GM12878 (cell line): ENCODE measurements around the gene CRBN. TPM values are rescaled to one million over a fixed set of nuclear protein-coding genes. Genes with fewer than 3 reads are reported as not detected.

Source experiments
- ATAC-seq: fragments of 200-7000 bp; cut with Tn5 transposase; 3 replicates; pipeline ENCODE4 v1.9.1; 2020; ENCODE audit warnings: mild to moderate bottlenecking, moderate library complexity
- BruUV-seq: library from RNA; stranded (reverse); fragments of 400-500 nt; replicated peaks from 2 replicates; lab custom pipeline; 2021; lab: Mats Ljungman, UMichigan
- CTCF ChIA-PET: fragments of 300-600 bp; sonication (Branson Sonifier 250); formaldehyde crosslinking; extraction: SDS; loops from one replicate; lab custom pipeline; 2021; ENCODE audit warnings: inconsistent platforms; lab: Yijun Ruan, JAX
- POLR2A ChIA-PET: fragments of 350-600 bp; formaldehyde crosslinking; extraction: SDS; loops from one replicate; lab custom pipeline; 2021; ENCODE audit warnings: inconsistent platforms; lab: Charles Lee
- RAD21 ChIA-PET: fragments of 300-600 bp; sonication (Branson Sonifier 250); formaldehyde crosslinking; loops from one replicate; lab custom pipeline; 2023; ENCODE audit warnings: antibody characterized with exemption; ENCODE audit not compliant: unreplicated experiment; lab: Charles Lee
- SMC1A ChIA-PET: fragments of 300-600 bp; sonication (Branson Sonifier 250); formaldehyde crosslinking; loops from one replicate; lab custom pipeline; 2023; ENCODE audit not compliant: unreplicated experiment, uncharacterized antibody; lab: Charles Lee
- DNase-seq: peaks from one replicate; pipeline ENCODE4 v3.0.0-alpha.2; 2011; ENCODE audit warnings: low read depth, low spot score
- FAIRE-seq: peaks from 3 replicates; lab custom pipeline; 2011; peaks lifted over from hg19 to GRCh38; lab: Jason Lieb, UNC
- H2AFZ ChIP-seq: 2 replicates; pipeline ENCODE4 v1.6.0; 2011; ENCODE audit warnings: low read depth, low read length, control low read depth; ENCODE audit not compliant: control insufficient read depth
- H3K27ac ChIP-seq: 2 replicates; pipeline ENCODE4 v1.5.1; 2011; ENCODE audit warnings: control low read depth; ENCODE audit not compliant: control insufficient read depth, insufficient read depth
- H3K27me3 ChIP-seq, 2 experiments: replicated peaks in 1 of 2; 2 replicates each; pipeline versions ENCODE4 v1.6.0 to v1.6.1; 2011; ENCODE audit warnings: low read length in 1 of 2; ENCODE audit not compliant: control insufficient read depth in 2 of 2, insufficient read depth in 2 of 2
- H3K36me3 ChIP-seq, 2 experiments: 2 replicates each; pipeline ENCODE4 v1.5.1; 2011; ENCODE audit warnings: low read length in 1 of 2; ENCODE audit not compliant: control insufficient read depth in 2 of 2, insufficient read depth in 2 of 2
- H3K4me1 ChIP-seq: 2 replicates; pipeline ENCODE4 v1.6.1; 2011; ENCODE audit warnings: mild to moderate bottlenecking, low read length, moderate library complexity, mixed read lengths; ENCODE audit not compliant: control insufficient read depth, insufficient read depth
- H3K4me2 ChIP-seq: 2 replicates; pipeline ENCODE4 v1.6.0; 2011; ENCODE audit warnings: control low read depth; ENCODE audit not compliant: control insufficient read depth, insufficient read depth
- H3K4me3 ChIP-seq: fragments of 200-600 bp; sonication (generic); 2 replicates; pipeline ENCODE4 v1.5.1; 2016
- H3K79me2 ChIP-seq: 2 replicates; pipeline ENCODE4 v1.6.0; 2011; ENCODE audit warnings: low read length; ENCODE audit not compliant: control insufficient read depth, insufficient read depth
- H3K9ac ChIP-seq: 2 replicates; pipeline ENCODE4 v1.8.0; 2011; ENCODE audit warnings: low read length, control low read depth, mixed read lengths; ENCODE audit not compliant: control insufficient read depth, insufficient read depth
- H3K9me3 ChIP-seq: replicated peaks from 3 replicates; pipeline ENCODE4 v1.5.1; 2011; ENCODE audit warnings: mild to moderate bottlenecking, low read length; ENCODE audit not compliant: control insufficient read depth, insufficient read depth
- H4K20me1 ChIP-seq: 2 replicates; pipeline ENCODE4 v1.6.0; 2011; ENCODE audit not compliant: control insufficient read depth, insufficient read depth
- IKZF1 ChIP-seq: fragments of 450-650 bp; conservative IDR thresholded peaks from 2 replicates; pipeline ENCODE4 v1.6.1; 2017; ENCODE audit warnings: antibody characterized with exemption, mild to moderate bottlenecking
- JUNB ChIP-seq: IDR thresholded peaks from 2 replicates; pipeline ENCODE4 v1.6.1; 2016; ENCODE audit warnings: antibody characterized with exemption, mild to moderate bottlenecking
- MAX ChIP-seq: IDR thresholded peaks from 2 replicates; pipeline ENCODE4 v1.6.1; 2012; ENCODE audit warnings: low read depth, low read length, improper control_type of control experiment
- RCOR1 ChIP-seq: conservative IDR thresholded peaks from 2 replicates; pipeline ENCODE4 v1.6.1; 2012; ENCODE audit warnings: low read depth, low read length, improper control_type of control experiment
- SIX5 ChIP-seq: IDR thresholded peaks from 2 replicates; pipeline ENCODE4 v1.6.1; 2011; ENCODE audit warnings: mild to moderate bottlenecking, low read depth, low read length, moderate library complexity; ENCODE audit not compliant: severe bottlenecking
- SMAD1 ChIP-seq: fragments of 450-650 bp; IDR thresholded peaks from 2 replicates; pipeline ENCODE4 v1.6.1; 2018; ENCODE audit warnings: mild to moderate bottlenecking, low read depth; ENCODE audit not compliant: partially characterized antibody
- TCF7 ChIP-seq: IDR thresholded peaks from 2 replicates; pipeline ENCODE4 v1.6.1; 2014; ENCODE audit warnings: antibody characterized with exemption, borderline replicate concordance
- YY1 ChIP-seq: IDR thresholded peaks from 2 replicates; pipeline ENCODE4 v1.6.1; 2011; ENCODE audit warnings: low read depth, mild to moderate bottlenecking, low read length
- WGBS: methylation state at CpG from one replicate; pipeline ENCODE4 v1.1.6; 2016; ENCODE audit warnings: low lambda C conversion rate; ENCODE audit not compliant: insufficient replicate concordance, insufficient coverage; ENCODE audit errors: missing lambda C conversion rate; 5-methylcytosine and 5-hydroxymethylcytosine counted together
- in situ Hi-C: fragments of 300-500 bp; cut with MboI; formaldehyde crosslinking; loops from 9 replicates; pipeline ENCODE4 v1.14.3; 2018; ENCODE audit warnings: mixed read lengths
- intact Hi-C: fragments of 100-400 bp; cut with micrococcal nuclease; formaldehyde crosslinking; loops from one replicate; pipeline ENCODE4 v1.14.2; 2022; ENCODE audit not compliant: unreplicated experiment
- polyA plus RNA-seq, 11 experiments: library from polyadenylated mRNA; depleted of rRNA in 4 of 11; unstranded in 6 of 11; stranded (reverse) in 5 of 11; fragments of >200 nt; fragmentation: Nextera tagmentation in 4 of 11; fragmentation: Illumina TruSeq in 1 of 11; extraction: Ambion mirVana in 4 of 11; extraction: Trizol in 1 of 11; gene quantifications; 1 replicate in 1 of 11; 2 replicates in 10 of 11; pipeline versions ENCODE4 v1.2.1 to v1.2.3, GENCODE V29; 2011 to 2016; ENCODE audit warnings: inconsistent platforms in 2 of 11, missing spikeins in 2 of 11, low read depth in 1 of 11
- total RNA-seq, 4 experiments: library from RNA; depleted of rRNA in 3 of 4; stranded (reverse); fragments of >200 nt in 3 of 4; fragmentation: Illumina TruSeq in 1 of 4; extraction: Trizol in 1 of 4; gene quantifications; 2 replicates each; pipeline versions ENCODE4 v1.2.1 to v1.2.3, GENCODE V29; 2013 to 2021
- TF ChIP-seq, protein P1 (sequence below): fragments of 150-350 bp; IDR thresholded peaks from 2 replicates; pipeline ENCODE4 v1.6.1; 2014; ENCODE audit warnings: mild to moderate bottlenecking, low read depth, low read length
- TF ChIP-seq, protein P2 (sequence below), 3 experiments: IDR thresholded peaks in 2 of 3; conservative IDR thresholded peaks in 1 of 3; 2 replicates each; pipeline ENCODE4 v1.5.1; 2011; ENCODE audit warnings: low read depth in 3 of 3, low read length in 3 of 3, mild to moderate bottlenecking in 3 of 3, control low read depth in 2 of 3, moderate library complexity in 2 of 3, inconsistent platforms in 1 of 3, mixed read lengths in 1 of 3; ENCODE audit not compliant: control insufficient read depth in 2 of 3, insufficient read depth in 1 of 3; ENCODE audit errors: extremely low read depth in 1 of 3

The CRBN gene
- total and polyA plus RNA-seq, 10 of the 15 experiments (the other 5 are each of a cell fraction or from before 2014, with no cell fraction given): 21.7 to 115 (median 35.8) TPM

DNA sequence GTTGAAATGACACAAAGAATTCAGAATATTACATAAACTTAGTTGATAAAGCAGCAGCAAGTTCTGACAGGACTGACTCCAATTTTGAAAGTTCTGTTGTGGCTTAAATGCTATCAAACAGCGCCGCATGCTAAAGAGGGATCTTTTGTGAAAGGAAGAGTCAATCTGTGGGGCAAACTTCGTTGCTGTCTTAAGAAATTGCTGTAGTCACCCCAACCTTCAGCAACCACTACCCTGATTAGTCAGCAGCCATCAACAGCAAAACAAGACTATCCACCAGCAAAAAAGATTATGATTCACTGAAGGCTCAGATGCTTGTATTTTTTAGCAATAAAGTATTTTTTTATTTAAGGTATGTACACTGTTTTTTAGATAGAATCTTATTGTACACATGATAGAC is 14.2 kb downstream of the CRBN start:
- Histone ChIP-seq H3K79me2 (no peaks in the 10 kb centered on the region), H3K4me2 (no peak overlapping the region), H3K9ac (no peak overlapping the region), H3K9me3 (no peaks in the 10 kb centered on the region; the same call in 2 of the 3 replicates), H3K4me1 (no peaks in the 10 kb centered on the region), H2AFZ (no peak overlapping the region), H4K20me1 (no peaks in the 10 kb centered on the region), H3K27ac (no peak overlapping the region), H3K27me3 (no peaks in the 10 kb centered on the region), H3K4me3 (no peak overlapping the region), H3K36me3 (peaks cover 0 to 32% of the 10 kb centered on the region in 2 experiments; a peak in 2 of 4 replicates)
- DNase-seq: no peak
- SMC1A ChIA-PET: no interaction called here
- BruUV-seq: no TSS peak
- in situ Hi-C loops: no loop called here
- CTCF ChIA-PET: no interaction called here
- WGBS: 3% methylated on average over 3 of the region's 3 CpGs
- POLR2A ChIA-PET: no interaction called here
- no peak for FAIRE-seq
- intact Hi-C loops: no loop called here
- ATAC-seq: no peak
- RAD21 ChIA-PET: no interaction called here
- TF ChIP-seq TCF7 (no peak), IKZF1 (no peak), YY1 (no peak), SMAD1 (no peak), MAX (no peak), SIX5 (no peak), JUNB (no peak), RCOR1 (no peak)
- TF ChIP-seq, protein P1, sequence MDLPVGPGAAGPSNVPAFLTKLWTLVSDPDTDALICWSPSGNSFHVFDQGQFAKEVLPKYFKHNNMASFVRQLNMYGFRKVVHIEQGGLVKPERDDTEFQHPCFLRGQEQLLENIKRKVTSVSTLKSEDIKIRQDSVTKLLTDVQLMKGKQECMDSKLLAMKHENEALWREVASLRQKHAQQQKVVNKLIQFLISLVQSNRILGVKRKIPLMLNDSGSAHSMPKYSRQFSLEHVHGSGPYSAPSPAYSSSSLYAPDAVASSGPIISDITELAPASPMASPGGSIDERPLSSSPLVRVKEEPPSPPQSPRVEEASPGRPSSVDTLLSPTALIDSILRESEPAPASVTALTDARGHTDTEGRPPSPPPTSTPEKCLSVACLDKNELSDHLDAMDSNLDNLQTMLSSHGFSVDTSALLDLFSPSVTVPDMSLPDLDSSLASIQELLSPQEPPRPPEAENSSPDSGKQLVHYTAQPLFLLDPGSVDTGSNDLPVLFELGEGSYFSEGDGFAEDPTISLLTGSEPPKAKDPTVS: no peak
- TF ChIP-seq, protein P2, sequence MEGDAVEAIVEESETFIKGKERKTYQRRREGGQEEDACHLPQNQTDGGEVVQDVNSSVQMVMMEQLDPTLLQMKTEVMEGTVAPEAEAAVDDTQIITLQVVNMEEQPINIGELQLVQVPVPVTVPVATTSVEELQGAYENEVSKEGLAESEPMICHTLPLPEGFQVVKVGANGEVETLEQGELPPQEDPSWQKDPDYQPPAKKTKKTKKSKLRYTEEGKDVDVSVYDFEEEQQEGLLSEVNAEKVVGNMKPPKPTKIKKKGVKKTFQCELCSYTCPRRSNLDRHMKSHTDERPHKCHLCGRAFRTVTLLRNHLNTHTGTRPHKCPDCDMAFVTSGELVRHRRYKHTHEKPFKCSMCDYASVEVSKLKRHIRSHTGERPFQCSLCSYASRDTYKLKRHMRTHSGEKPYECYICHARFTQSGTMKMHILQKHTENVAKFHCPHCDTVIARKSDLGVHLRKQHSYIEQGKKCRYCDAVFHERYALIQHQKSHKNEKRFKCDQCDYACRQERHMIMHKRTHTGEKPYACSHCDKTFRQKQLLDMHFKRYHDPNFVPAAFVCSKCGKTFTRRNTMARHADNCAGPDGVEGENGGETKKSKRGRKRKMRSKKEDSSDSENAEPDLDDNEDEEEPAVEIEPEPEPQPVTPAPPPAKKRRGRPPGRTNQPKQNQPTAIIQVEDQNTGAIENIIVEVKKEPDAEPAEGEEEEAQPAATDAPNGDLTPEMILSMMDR (IDR thresholded peaks at IDR 0.05 in 2 of 3, conservative IDR thresholded peaks at IDR 0.05 in 1 of 3; ENCODE audit: control insufficient read depth in 2 of 3, extremely low read depth in 1 of 3, insufficient read depth in 1 of 3, low read depth in 3 of 3, low read length in 3 of 3): no peak
